Sigmoid colon (tissue), 7 donors: ENCODE measurements around the gene DAPK2. TPM values are rescaled to one million over a fixed set of nuclear protein-coding genes. Genes with fewer than 3 reads are reported as not detected.
A peak's percentile ranks its signal among the peaks of the same experiment; 100 is the strongest.

Source experiments
- DNase-seq: peaks from one replicate; pipeline ENCODE4 v3.0.0-alpha.2; 2019
- H3K27ac ChIP-seq, 4 donors: fragments of 200-600 bp; sonication (generic); one replicate each; pipeline ENCODE4 v1.5.1; 2016 to 2019; ENCODE audit warnings: mild to moderate bottlenecking in 1 of 4
- H3K27me3 ChIP-seq, 3 donors: fragments of 200-600 bp; sonication (generic); one replicate each; pipeline ENCODE4 v1.5.1; 2019; ENCODE audit warnings: mild to moderate bottlenecking in 1 of 3
- H3K36me3 ChIP-seq, 4 donors: fragments of 200-600 bp; sonication (generic); one replicate each; pipeline ENCODE4 v1.5.1; 2016 to 2019
- H3K4me1 ChIP-seq, 4 donors: fragments of 200-600 bp; sonication (generic); one replicate each; pipeline ENCODE4 v1.5.1; 2017 to 2019
- H3K4me3 ChIP-seq, 4 donors: fragments of 200-600 bp; sonication (generic); one replicate each; pipeline ENCODE4 v1.5.1; 2017 to 2019; ENCODE audit warnings: mild to moderate bottlenecking in 2 of 4, moderate library complexity in 1 of 4
- H3K9me3 ChIP-seq, 4 donors: fragments of 200-600 bp in 3 of 4; sonication (generic) in 3 of 4; one replicate each; pipeline versions ENCODE4 v1.5.1 to v1.6.1; 2013 to 2019
- EP300 ChIP-seq, 4 donors: sonication (generic); formaldehyde crosslinking; IDR thresholded peaks; one replicate each; pipeline ENCODE4 v1.6.1; 2017; ENCODE audit warnings: antibody characterized with exemption in 4 of 4
- POLR2A ChIP-seq, 2 donors: fragments of 450-650 bp; IDR thresholded peaks; one replicate each; pipeline ENCODE4 v1.6.1; 2016; ENCODE audit warnings: antibody characterized with exemption in 2 of 2, mild to moderate bottlenecking in 2 of 2, moderate library complexity in 2 of 2
- POLR2AphosphoS5 ChIP-seq, 4 donors: sonication (generic); formaldehyde crosslinking; IDR thresholded peaks; one replicate each; pipeline ENCODE4 v1.6.1; 2017; ENCODE audit warnings: antibody characterized with exemption in 4 of 4
- WGBS, 2 donors: extraction: QIAGEN DNeasy Blood & Tissue Kit; methylation state at CpG; one replicate each; pipeline ENCODE4 v1.1.7; 2013; 5-methylcytosine and 5-hydroxymethylcytosine counted together
- intact Hi-C: fragments of 100-400 bp; cut with DNase I; formaldehyde crosslinking; loops from one replicate; pipeline ENCODE4 v1.15.1; 2023
- polyA plus RNA-seq, 3 donors: library from polyadenylated mRNA; stranded (reverse); fragments of 200-250 nt; gene quantifications; one replicate each; pipeline ENCODE4 v1.2.3, GENCODE V29; 2013
- total RNA-seq, 4 donors: library from RNA; depleted of rRNA; stranded (reverse); fragments of >200 nt; gene quantifications; one replicate each; pipeline ENCODE4 v1.1.0, GENCODE V29; 2016
- TF ChIP-seq, protein P1 (sequence below), 4 experiments: fragments of 450-650 bp in 3 of 4; fragments of 200-600 bp in 1 of 4; IDR thresholded peaks; one replicate each; pipeline ENCODE4 v1.5.1; 2016 to 2019; ENCODE audit warnings: antibody characterized with exemption in 4 of 4, mild to moderate bottlenecking in 3 of 4, moderate library complexity in 2 of 4
- donor health status: healthy with polysubstance abuse.
- donor health status: Bipolar disorder and iron deficiency.
- donor health status: healthy.

DAPK2 gene
- total and polyA plus RNA-seq, 7 donors, result 2.1 to 27.7 (median 5.5) TPM

DNA sequence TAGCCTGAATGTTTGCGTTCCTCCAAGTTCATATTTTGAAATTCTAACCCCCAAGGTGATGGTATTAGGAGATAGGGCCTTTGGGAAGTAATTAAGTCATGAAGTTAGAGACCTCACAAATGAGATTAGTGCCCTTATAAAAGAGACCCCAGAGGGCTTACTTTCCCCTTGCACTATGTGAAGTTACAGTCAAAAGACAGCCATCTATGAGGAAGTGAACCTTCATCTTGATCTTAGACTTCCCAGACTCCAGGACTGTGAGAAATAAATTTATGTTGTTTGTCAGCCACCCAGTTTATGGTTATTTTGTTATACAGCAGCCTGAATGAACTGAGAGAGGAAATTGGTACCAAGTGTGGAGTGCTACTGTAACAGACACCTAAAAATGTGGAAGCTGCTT lies 74.4 kb downstream of the DAPK2 start:
- H3K27ac ChIP-seq, result peak overlapping the region in 1 of 4 donors; percentile 40
- H3K4me1 ChIP-seq, result peaks cover 0 to 11% (median 2%) of the 10 kb centered on the region in 4 donors
- intact Hi-C loops, result no loop called here
- DNase-seq, result no peak
- H3K27me3 ChIP-seq, result no peaks in the 10 kb centered on the region
- H3K9me3 ChIP-seq, result no peaks in the 10 kb centered on the region
- H3K36me3 ChIP-seq, result no peaks in the 10 kb centered on the region
- WGBS, 2 donors, result 93 to 98% methylated on average over 1 of the region's 1 CpG
- TF ChIP-seq POLR2AphosphoS5 (IDR thresholded peaks at IDR 0.05), result no peak
- no peak for TF ChIP-seq POLR2A (IDR thresholded peaks at IDR 0.05)
- no peak for TF ChIP-seq EP300 (IDR thresholded peaks at IDR 0.05)
- no peak overlapping the region for H3K4me3 ChIP-seq

- no peak for DNase-seq
- Histone ChIP-seq H3K36me3 (no peaks in the 10 kb centered on the region), H3K27me3 (no peaks in the 10 kb centered on the region), H3K9me3 (no peaks in the 10 kb centered on the region), H3K4me1 (peaks cover 0 to 11% (median 2%) of the 10 kb centered on the region in 4 donors), H3K4me3 (no peak overlapping the region), H3K27ac (peak overlapping the region in 2 of 4 donors; percentile 28 to 40)
- 75 to 86% methylated on average over 2 of the region's 2 CpGs for WGBS, 2 donors
- TF ChIP-seq, protein P1, sequence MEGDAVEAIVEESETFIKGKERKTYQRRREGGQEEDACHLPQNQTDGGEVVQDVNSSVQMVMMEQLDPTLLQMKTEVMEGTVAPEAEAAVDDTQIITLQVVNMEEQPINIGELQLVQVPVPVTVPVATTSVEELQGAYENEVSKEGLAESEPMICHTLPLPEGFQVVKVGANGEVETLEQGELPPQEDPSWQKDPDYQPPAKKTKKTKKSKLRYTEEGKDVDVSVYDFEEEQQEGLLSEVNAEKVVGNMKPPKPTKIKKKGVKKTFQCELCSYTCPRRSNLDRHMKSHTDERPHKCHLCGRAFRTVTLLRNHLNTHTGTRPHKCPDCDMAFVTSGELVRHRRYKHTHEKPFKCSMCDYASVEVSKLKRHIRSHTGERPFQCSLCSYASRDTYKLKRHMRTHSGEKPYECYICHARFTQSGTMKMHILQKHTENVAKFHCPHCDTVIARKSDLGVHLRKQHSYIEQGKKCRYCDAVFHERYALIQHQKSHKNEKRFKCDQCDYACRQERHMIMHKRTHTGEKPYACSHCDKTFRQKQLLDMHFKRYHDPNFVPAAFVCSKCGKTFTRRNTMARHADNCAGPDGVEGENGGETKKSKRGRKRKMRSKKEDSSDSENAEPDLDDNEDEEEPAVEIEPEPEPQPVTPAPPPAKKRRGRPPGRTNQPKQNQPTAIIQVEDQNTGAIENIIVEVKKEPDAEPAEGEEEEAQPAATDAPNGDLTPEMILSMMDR (IDR thresholded peaks at IDR 0.05), result no peak
- TF ChIP-seq POLR2A (IDR thresholded peaks at IDR 0.05) (no peak), POLR2AphosphoS5 (IDR thresholded peaks at IDR 0.05) (no peak), EP300 (IDR thresholded peaks at IDR 0.05) (no peak)
- intact Hi-C loops, result no loop called here
These were observed 74.9 kb downstream of the DAPK2 start for GRCh38 chr15:63971427-63971805.

DNA sequence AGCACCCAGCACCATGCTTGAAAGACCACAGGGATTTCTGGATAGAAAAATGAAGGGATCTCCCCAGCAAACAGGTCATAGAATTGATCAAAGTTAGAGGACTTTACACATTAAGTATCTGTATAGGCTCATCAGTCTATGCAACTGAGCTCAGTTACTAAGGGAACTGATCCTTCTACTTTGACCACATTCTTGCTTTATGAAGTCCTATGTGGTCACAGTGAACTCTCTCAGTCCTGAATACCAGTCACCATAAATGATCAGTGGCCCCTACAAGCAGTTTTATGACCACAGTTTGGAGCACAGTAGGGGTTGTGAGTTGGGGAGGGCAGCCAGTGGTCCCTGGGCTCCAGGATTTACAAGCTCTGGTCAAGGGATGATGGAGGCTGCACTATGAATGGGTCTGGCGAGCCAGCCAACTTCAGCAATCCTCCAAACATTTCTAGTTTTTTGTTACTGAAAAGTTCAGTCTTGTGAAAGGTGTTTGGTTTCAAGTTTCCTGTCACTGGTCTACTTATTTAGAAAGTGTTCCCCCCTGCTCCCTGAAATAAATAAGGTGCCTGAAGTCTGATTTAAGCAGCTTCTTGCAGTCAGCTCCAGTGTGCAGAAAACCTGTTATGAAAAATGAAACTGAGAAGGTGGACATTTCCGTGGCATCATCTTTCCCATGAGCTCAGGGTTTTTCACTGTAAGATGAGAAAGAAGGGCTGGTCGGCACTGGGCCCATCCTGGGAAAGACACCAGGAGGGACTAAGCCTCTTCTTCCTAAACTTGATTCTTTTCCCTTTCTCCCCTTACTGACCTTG lies 75.5 kb downstream of the DAPK2 start:
- DNase-seq, result no peak
- H3K27ac ChIP-seq, result peak overlapping the region in 2 of 4 donors; percentile 28 to 40
- intact Hi-C loops, result no loop called here
- H3K4me3 ChIP-seq, result no peak overlapping the region
- H3K36me3 ChIP-seq, result no peaks in the 10 kb centered on the region
- 64 to 81% methylated on average over 3 of the region's 3 CpGs for WGBS, 2 donors
- no peaks in the 10 kb centered on the region for H3K9me3 ChIP-seq
- peaks cover 0 to 11% (median 2%) of the 10 kb centered on the region in 4 donors for H3K4me1 ChIP-seq
- TF ChIP-seq POLR2A (IDR thresholded peaks at IDR 0.05) (no peak), POLR2AphosphoS5 (IDR thresholded peaks at IDR 0.05) (no peak), EP300 (IDR thresholded peaks at IDR 0.05) (no peak)
- TF ChIP-seq, protein P1 (IDR thresholded peaks at IDR 0.05), result no peak
- H3K27me3 ChIP-seq, result no peaks in the 10 kb centered on the region

- Histone ChIP-seq H3K36me3 (no peaks in the 10 kb centered on the region), H3K27me3 (no peaks in the 10 kb centered on the region), H3K27ac (no peak overlapping the region), H3K9me3 (no peaks in the 10 kb centered on the region), H3K4me3 (no peak overlapping the region), H3K4me1 (peaks cover 0 to 8% (median under 1%) of the 10 kb centered on the region in 4 donors)
- intact Hi-C loops, result no loop called here
- DNase-seq, result no peak
- TF ChIP-seq EP300 (IDR thresholded peaks at IDR 0.05) (no peak), POLR2AphosphoS5 (IDR thresholded peaks at IDR 0.05) (no peak)
- TF ChIP-seq, protein P1 (IDR thresholded peaks at IDR 0.05), result no peak
- WGBS, 2 donors, result 49 to 81% methylated on average over 2 of the region's 2 CpGs
These were observed 76.4 kb downstream of the DAPK2 start for GRCh38 chr15:63969652-63970421.

DNA sequence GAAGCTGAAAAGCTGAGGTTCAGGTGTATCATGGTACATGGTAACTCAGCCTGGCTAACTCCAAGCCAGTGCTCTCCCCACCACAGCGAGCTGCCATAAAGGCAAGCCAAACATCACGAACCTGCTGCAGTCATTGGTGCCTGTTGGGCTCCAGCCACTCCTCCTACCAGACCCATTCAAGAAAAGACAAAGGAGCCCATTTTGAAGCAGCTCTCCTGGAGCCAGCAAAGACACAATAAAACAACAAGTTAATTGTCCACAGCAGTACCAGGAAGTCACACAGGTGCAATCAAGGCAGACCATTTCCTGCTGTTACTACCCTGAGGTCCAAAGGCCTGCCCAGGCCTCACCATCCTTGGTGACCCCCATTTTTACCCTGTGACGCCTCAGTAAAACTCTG lies 77.6 kb downstream of the DAPK2 start:
- no peak for TF ChIP-seq EP300 (IDR thresholded peaks at IDR 0.05)
- TF ChIP-seq POLR2A (IDR thresholded peaks at IDR 0.05), result no peak
- TF ChIP-seq, protein P1 (IDR thresholded peaks at IDR 0.05), result no peak
- no peak for TF ChIP-seq POLR2AphosphoS5 (IDR thresholded peaks at IDR 0.05)
- Histone ChIP-seq H3K27me3 (no peaks in the 10 kb centered on the region), H3K4me1 (no peaks in the 10 kb centered on the region), H3K9me3 (no peaks in the 10 kb centered on the region), H3K4me3 (no peak overlapping the region), H3K36me3 (no peaks in the 10 kb centered on the region), H3K27ac (no peak overlapping the region)
- DNase-seq, result no peak
- 17 to 69% methylated on average over 3 of the region's 3 CpGs for WGBS, 2 donors
- intact Hi-C loops, result no loop called here
